HG03442 (cell line): ENCODE data around the gene AKT3.

ENCODE experiments used
- ATAC-seq: cut with Tn5 transposase; IDR thresholded peaks from one replicate; pipeline ENCODE4 v1.9.1; 2021; ENCODE audit warnings: mild to moderate bottlenecking, moderate library complexity; ENCODE audit not compliant: unreplicated experiment

The AKT3 gene

DNA sequence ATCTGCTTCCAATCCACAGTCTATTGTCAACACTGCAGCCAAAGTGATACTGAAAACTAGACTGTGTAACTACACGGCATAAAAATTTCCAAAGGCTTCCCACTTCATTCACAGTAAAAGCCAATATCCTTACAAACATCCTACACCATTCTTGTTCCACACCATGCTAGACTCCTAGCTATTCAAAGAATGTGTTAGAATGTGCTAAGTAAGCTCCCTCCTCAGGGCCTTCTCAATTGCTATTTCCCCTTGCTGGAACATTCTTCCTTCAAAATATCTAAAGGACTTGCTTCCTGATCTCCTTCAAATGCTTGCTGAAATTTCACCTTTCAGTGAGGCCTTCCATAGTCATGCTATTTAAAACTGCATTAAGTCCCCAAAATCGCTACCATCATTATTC is 228.1 kb downstream of the AKT3 start:
- no peak for ATAC-seq

DNA sequence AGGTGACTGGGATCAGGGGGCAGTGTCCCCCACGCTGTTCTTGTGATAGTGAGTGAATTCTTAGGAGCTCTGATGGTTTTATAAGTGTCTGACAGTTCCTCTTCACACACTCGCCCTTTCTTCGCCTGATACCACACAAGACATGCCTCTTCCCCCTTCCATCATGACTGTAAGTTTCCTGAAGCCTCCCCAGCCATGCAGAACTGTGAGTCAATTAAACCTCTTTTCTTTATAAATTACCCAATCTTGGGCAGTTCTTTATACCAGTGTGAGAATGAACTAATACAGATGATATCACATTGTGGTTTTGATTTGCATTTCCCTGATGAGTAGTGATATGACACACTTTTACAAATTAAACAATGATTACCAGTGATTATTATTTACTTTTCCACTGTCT is 229.9 kb downstream of the AKT3 start:
- no peak for ATAC-seq

DNA sequence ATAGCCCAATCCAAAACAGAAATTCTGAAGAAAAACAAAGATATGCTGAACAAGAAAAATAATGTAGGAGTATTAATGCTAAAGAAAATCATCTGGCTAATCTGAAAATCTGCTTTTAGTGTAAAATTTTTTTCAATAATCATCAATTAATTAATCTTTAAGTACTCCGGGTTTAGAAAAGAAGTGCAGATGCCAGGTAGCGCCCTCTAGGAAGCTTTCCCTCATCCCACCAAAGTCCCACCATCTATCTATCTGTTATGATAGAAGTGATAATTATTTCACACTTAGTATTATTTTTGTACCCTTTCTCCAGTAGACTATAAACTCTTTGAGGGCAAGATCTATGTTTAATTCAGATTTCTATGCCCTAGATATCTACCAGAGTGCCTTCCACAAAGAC is 240.3 kb downstream of the AKT3 start:
- no peak for ATAC-seq

DNA sequence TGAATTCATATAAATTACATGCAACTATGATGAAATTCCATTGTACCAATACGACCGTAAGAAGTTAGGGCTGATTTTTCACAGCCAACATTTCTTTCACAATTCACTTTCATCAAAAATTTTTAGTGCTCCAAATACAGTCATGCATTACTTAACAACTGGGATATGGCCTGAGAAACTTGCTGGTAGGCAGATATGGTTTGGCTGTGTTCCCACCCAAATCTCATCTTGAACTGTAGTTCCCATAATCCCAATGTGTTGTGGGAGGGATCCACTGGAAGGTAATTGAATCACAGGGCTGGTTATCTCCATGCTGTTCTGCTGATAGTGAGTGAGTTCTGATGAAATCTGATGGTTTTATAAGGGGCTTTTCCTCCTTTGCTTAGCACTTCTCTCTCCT is 244.4 kb downstream of the AKT3 start:
- no peak for ATAC-seq

DNA sequence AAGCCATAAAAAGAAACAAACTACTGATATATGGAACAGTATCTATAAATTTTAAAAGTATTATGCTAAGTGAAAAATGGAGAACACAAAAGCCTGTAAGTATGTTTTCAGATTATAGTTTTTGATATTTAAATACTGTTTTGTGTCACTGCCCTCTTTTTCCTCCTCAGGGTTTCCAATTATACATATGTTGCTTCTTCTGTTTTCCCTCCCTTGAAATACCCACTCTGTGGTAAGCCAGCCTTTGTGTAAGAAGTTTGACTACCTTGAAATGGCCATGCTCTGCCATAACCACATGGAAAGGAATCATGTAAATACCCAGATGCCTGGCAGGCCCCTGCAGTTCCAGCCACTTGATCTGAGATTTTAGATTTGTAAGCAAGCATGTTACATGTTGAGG is 248.3 kb downstream of the AKT3 start:
- no peak for ATAC-seq

DNA sequence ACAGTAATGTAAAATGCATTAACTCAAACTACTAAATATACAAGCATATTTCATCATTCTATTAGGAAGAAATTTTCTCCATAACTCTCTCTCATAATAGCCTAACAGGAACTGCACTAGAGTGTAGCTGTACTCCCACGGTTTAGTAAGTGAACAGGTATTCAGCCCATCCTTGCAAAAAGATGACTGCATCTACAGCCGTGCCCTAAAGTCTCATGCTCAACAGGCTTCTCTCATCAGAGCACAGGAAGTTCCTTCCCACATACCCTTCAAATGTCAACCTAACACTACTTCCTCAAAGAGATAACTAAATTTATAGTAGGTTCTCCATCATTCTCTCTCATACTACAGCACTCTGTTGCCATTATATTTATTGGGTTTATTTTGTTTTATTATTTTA is 251.6 kb downstream of the AKT3 start:
- peak; percentile 44 for ATAC-seq

DNA sequence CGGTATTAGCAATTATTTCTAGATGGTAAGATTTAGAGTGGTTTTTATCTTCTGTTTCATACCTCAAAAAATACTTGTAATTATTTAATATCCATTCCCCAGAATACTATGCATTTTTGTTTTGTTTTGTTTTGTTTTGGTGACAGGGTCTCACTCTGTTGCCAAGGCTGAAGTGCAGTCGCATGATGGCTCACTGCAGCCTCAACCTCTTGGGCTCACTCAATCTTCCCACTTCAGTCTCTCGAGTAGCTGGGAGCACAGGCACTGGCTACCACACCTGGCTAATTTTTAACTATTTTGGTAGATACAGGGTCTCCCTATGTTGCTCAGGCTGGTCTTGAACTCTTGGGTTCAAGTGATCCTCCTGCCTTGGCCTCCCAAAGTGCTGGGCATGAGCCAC is 252.7 kb downstream of the AKT3 start:
- ATAC-seq: no peak

DNA sequence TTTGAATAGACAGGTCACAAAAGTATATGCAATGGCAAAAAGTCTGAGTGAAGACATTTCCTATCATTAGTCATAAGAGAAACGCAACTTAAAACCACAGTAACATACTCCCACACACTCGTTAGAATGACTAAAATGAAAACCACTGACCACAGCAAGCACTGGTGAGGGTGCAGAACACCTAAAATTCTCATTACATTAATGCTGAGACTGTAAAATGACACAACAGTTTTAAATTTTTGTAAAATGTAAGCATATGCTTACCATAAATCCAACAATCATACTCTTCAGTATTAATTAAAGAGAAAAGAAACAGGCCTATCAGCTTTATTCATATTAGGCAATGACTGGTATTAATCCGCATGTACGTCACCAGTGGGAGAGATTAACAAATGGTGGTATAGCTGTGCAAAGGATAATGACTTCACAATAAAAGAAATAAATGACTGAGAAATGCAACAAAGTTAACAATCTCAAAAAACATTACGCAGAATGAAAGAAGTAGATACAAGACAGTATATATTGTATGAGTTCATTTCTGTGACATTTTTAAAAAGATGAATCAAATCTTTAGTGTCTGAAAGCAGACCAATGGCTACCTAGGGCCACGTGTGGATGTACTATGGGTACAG is 253.5 kb downstream of the AKT3 start:
- ATAC-seq: peak; percentile 95

DNA sequence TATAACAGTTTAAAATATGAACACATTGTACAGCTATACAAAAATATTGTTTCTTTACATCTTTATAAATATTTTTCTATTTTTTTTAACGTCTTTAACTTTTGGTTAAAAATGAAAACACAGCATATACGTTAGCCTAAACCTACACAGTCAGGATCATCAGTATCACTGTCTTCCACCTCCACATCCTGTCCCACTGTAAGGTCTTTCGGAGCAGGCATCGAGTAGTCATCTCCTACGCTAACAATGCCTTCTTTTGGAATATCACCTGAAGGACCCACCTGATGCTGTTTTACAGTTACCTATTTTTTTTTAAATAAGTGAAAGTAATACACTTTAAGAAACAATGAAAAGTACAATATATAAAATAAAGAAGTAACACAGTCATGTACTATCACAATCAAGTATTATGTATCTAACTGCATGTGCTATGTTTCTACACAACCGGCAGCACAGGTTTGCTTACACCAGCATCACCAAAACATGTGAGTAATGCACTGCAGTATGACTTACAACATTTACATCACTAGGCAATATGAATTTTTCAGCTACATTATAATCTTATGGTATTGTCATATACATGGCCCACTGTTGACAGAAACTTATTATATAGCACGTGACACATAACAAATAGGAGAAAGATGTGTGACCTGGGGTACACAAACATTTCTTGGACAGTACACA is 254.4 kb downstream of the AKT3 start:
- no peak for ATAC-seq

DNA sequence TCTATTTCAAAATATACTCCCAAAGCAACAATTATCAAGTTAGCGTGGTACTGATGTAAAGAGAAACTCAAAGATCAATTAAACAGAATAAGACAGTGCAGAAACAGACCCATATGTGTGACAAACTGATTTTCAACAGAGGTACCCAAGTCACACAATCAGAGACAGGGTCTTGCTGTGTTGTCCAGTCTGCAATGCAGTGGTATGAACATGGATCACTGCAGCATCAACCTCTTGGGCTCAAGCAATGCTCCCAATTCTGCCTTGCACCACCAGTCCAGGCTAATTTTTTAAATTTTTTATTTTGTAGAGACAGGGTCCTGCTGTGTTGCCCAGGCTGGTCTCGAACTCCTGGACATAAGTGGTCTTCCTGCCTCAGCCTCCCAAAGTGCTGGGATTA is 255.6 kb downstream of the AKT3 start:
- no peak for ATAC-seq

DNA sequence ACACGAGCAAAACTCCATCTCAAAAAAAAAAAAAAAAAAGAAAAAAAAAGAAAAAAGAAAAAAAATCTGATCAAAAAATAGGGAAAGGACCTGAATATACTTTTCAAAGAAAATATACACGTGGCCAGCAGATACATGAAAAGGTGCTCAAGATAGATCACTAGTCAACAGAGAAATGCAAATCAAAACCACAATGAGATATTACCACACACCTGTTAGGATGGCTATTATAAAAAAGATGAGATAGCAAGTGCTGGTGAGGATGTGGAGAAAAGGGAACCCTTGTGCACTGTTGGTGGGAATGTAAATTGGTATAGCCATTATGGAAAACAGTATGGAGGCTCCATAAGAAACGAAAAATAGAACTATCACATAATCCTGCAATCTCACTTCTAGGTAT is 260.8 kb downstream of the AKT3 start:
- peak; percentile 72 for ATAC-seq

DNA sequence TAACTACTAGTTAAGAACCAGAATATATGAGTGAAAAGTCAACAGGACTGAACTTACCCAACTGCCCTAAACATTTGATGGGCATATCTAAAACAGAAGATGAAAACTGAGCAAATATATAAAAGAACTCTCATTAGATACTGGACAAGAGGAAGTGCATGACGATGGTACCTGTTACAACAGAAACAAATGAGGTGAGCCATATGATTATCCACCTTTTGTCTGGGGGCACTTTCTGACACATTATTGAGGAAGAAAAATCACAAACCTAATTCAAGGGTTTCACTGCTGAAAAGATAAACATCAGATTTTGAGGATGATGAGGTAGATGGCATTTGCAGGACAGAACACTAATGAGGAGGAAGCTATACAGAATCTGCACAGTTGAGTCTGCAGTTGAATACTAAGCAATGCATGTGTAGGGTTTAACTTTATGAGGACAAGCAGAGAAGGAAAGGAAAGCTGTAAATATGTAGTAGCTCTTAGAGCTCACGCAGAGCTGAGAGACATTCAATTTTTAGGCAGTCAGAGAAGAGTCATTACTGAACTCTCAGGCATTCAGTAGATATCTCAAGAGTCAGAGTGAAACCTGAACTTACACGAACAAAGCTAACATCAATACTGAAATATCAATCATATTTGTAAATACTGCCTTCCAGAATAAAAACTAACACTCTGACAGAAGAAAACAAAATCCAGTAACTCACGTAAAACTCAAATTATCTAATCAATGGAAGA is 262.1 kb downstream of the AKT3 start:
- ATAC-seq: peak; percentile 93

DNA sequence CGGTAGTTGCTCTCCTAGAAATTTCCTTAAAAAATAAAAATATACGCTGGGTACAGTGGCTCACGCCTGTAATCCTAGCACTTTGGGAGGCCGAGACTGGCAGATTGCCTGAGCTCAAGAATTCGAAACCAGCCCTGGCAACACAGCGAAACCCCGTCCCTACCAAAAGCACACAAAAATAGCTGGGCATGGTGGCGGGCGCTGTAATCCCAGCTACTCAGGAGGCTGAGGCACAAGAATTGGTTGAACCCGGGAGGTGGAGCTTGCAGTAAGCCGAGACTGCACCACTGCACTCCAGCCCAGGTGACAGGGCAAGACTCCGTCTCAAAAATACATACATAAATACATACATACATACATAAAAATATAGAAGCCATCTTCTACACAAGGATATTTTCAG is 262.8 kb downstream of the AKT3 start:
- ATAC-seq: no peak

DNA sequence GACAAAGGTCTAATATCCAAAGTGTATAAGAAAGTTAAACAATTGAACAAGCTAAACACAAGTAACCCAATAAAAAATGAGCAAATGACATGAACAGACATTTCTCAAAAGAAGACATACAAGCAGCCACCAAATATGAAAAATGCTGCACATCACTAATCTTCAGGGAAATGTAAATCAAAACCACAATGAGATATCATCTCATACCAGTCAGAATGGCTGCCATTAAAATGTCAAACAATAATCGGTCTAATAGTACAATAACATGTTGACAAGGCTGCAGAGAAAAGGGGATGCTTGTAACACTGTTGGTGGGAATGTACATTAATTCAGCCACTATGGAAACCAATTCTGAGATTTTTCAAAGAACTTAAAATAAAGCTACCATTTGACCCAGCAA is 264.1 kb downstream of the AKT3 start:
- no peak for ATAC-seq

DNA sequence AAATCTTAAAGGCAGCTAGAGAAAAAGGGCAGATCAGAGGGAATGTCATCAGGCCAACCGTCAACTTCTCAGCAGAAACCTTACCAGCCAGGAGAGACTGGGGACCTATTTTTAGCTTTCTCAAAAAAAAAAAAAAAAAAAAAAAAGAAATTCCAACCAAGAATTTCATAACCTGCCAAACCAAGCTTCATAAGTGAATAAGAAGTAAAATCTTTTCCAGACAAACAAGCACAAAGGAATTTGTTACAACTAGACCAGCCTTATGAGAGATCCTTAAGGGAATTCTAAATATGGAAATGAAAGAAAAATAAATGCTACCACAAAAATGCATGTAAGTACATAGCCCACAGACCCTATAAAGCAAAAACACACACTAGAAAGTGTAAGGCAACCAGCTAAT is 267.7 kb downstream of the AKT3 start:
- no peak for ATAC-seq

DNA sequence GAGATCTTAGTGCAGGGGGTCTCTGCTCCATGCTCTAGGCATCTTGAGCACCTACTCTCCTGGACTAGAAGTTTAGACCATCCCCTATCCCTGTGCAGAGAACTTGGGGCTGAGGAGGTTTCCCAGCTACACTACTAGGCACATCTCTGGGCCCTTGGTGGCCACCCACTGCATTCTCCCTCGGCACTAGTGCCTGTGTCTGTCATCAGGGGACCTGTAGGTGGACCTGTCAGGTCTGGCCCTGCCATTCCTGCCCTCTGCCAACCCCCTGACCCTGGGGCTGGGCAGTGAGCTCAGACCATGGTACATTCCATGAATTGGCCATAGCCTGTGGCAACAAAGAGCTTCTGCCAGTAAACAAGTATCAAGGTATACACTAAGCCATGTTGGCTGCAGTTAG is 269.1 kb downstream of the AKT3 start:
- no peak for ATAC-seq

DNA sequence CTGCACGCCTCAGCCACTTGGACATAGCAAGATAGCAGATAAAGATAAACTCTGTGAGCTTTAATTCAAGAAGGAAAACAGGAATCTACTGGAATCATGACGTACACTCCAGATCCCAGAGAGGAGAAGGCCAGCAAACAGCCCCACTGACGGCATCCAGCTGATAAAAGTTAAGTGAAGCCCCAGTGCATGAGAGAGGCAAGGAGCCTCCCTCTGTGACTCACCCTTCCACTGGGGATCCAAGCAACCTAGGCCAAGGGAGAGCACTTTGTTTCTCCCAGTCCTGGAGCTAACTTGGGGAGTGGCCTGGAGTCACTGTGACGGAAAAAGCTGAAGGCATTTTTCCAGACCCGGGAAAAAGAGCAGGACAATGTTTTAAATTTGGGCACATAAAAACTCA is 270.0 kb downstream of the AKT3 start:
- no peak for ATAC-seq

DNA sequence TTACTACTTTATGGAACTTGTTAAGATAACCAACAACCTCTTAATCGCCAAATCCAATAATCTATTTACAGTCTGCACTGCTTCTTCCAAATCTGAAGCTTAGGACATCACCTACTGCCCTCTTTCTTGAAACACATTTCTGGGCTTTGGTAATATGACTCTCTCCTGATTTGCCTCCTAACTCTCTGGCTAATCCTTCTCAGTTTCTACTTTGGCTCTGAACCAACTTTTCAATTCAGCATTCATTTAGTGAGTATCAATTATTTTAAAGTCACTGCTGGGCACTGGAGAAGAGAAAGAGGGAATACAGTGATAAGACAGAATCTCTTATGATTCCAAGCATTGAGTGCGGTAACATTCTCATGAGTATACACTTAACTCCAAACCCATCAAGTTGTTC is 275.0 kb downstream of the AKT3 start:
- no peak for ATAC-seq

DNA sequence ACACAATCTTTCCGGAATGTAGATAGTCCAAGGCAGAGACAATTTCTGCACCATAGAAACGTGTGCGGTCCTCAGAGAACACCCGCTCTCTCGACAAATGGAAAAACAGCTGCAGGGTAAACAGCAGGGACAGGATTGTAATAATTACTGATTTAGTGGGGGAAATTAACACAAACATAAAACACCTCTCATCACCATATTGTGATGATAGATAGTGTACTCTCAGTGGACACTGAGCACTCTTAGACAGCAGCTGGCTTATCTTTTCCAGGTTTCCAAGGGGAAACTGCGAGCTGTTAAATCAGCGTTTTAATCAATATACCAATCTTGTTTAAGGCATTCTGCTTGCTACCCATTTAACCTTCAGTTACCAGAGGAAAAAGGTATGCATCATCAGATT is 277.1 kb downstream of the AKT3 start:
- ATAC-seq: no peak

DNA sequence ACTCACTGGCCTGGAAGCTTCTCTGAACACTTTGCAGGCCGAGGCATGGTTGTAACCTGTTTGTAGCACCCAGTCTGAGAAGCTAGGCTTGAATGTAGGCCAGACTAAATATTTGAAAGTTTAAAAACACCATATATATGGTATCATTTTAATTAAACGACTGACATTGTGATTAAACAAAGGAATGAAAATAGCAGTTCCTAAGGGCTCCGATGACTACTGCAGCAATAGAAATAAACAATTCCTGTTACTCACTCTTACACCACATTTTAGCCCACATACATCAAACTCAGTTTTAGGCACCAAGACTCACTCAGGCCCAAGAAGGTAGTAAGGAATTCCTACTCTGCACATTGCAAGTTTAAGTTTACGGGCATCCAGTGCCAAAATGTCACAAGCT is 281.2 kb downstream of the AKT3 start:
- no peak for ATAC-seq

DNA sequence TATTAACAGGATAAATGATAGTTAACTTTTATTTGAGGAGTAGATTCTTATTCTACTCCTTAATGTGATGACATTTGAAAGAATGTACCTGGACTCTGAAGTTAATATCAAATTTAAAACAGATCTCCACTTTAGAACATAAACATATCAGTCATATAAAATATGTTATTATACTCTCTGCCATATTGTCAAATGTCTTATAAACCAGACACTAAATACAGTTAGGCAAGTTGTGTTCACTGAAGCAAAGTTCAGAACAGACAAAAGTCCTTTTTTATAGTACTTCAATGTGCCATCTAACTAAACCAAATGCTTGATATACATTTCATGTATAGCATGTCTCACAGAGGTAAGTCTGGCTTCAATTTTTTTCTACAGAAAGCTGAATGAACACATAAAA is 285.2 kb downstream of the AKT3 start:
- no peak for ATAC-seq

DNA sequence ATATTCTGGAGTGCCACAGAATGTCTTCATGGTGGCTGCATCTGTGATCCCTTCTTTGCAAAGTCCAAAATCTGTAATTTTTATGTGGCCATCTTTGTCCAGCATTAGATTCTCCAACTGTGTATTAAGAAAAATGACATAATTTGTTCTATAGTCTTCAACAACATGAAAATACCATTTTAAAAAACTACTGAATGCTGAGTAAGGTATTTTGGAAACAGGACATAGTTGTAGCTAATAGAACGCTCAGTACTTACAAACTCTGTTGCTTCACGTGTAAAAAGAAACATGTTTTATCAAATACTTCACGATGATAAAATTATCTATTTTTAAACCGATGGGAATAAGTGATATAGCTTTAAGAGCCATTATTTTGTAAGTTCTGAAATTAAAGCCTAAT is 286.3 kb downstream of the AKT3 start:
- no peak for ATAC-seq
